HepG2 (cell line): ENCODE results near the gene TMX1. TPM values are rescaled to one million over a fixed set of nuclear protein-coding genes. Genes with fewer than 3 reads are reported as not detected.

Source experiments
- ATAC-seq: fragments of 200-7000 bp; cut with Tn5 transposase; 3 replicates; pipeline ENCODE4 v1.9.1; 2020; ENCODE audit warnings: mild to moderate bottlenecking, moderate library complexity
- BruUV-seq: library from RNA; stranded (reverse); fragments of 400-500 nt; replicated peaks from 2 replicates; lab custom pipeline; 2021; lab: Mats Ljungman, UMichigan
- CTCF ChIA-PET: fragments of 300-600 bp; formaldehyde crosslinking; extraction: SDS; loops from one replicate; lab custom pipeline; 2021; ENCODE audit warnings: low total read pairs, inconsistent platforms, low intra/inter-chr PET ratio; lab: Yijun Ruan, JAX
- POLR2A ChIA-PET: fragments of 350-600 bp; sonication (Branson Sonifier 250); formaldehyde crosslinking; loops from one replicate; lab custom pipeline; 2020; ENCODE audit warnings: antibody characterized with exemption, inconsistent platforms; lab: Yijun Ruan, JAX
- DNase-seq: peaks from one replicate; pipeline ENCODE4 v3.0.0-alpha.2; 2015; ENCODE audit warnings: low spot score
- FAIRE-seq: peaks from 3 replicates; lab custom pipeline; 2011; peaks lifted over from hg19 to GRCh38; lab: Jason Lieb, UNC
- H2AFZ ChIP-seq: one replicate; pipeline ENCODE4 v1.6.1; 2011; ENCODE audit warnings: low read length, inconsistent platforms
- H3K27ac ChIP-seq: fragments of 300-600 bp; 3 replicates; pipeline ENCODE4 v1.8.0; 2011; ENCODE audit warnings: mixed run types, mild to moderate bottlenecking, mixed read lengths, low read length, inconsistent platforms; ENCODE audit not compliant: insufficient read depth; ENCODE audit errors: extremely low read length
- H3K27me3 ChIP-seq, 2 experiments: fragments of 200-600 bp in 1 of 2; 2 replicates in 1 of 2; 3 replicates in 1 of 2; pipeline versions ENCODE4 v1.6.0 to v1.8.0; 2011; ENCODE audit warnings: low read length in 2 of 2, mild to moderate bottlenecking in 2 of 2, moderate library complexity in 2 of 2, inconsistent platforms in 1 of 2; ENCODE audit not compliant: insufficient read depth in 2 of 2, control insufficient read depth in 1 of 2
- H3K36me3 ChIP-seq, 2 experiments: fragments of 200-600 bp in 1 of 2; replicated peaks in 1 of 2; 2 replicates in 1 of 2; 3 replicates in 1 of 2; pipeline versions ENCODE4 v1.5.1 to v1.8.0; 2011; ENCODE audit warnings: low read length in 2 of 2, inconsistent platforms in 1 of 2; ENCODE audit not compliant: insufficient read depth in 2 of 2, control insufficient read depth in 1 of 2
- H3K4me1 ChIP-seq: 2 replicates; pipeline ENCODE4 v1.5.1; 2012; ENCODE audit warnings: low read length, inconsistent platforms; ENCODE audit not compliant: insufficient read depth
- H3K4me2 ChIP-seq: 2 replicates; pipeline ENCODE4 v1.6.0; 2011; ENCODE audit warnings: low read depth, low read length, inconsistent platforms
- H3K4me3 ChIP-seq, 3 experiments: fragments of 200-600 bp in 1 of 3; sonication (generic), shearing (Covaris generic) in 1 of 3; replicated peaks in 1 of 3; 2 replicates each; pipeline ENCODE4 v1.5.1; 2011 to 2016; ENCODE audit warnings: low read length in 3 of 3, inconsistent platforms in 2 of 3, low read depth in 2 of 3, mild to moderate bottlenecking in 2 of 3, control low read depth in 1 of 3, mixed read lengths in 1 of 3; ENCODE audit not compliant: insufficient read depth in 1 of 3
- H3K79me2 ChIP-seq: one replicate; pipeline ENCODE4 v1.6.1; 2011; ENCODE audit warnings: low read length, inconsistent platforms; ENCODE audit not compliant: insufficient read depth
- H3K9ac ChIP-seq: 2 replicates; pipeline ENCODE4 v1.6.0; 2011; ENCODE audit warnings: mild to moderate bottlenecking, low read depth, low read length, inconsistent platforms; ENCODE audit not compliant: insufficient read depth
- H3K9me3 ChIP-seq: 2 replicates; pipeline ENCODE4 v1.5.1; 2012; ENCODE audit warnings: mild to moderate bottlenecking, low read length
- H4K20me1 ChIP-seq: 2 replicates; pipeline ENCODE4 v1.6.0; 2011; ENCODE audit warnings: inconsistent platforms, mild to moderate bottlenecking, low read length, moderate library complexity; ENCODE audit not compliant: insufficient read depth
- FOSL2 ChIP-seq: sonication (generic); formaldehyde crosslinking; IDR thresholded peaks from 2 replicates; pipeline ENCODE4 v1.4.0; 2020; ENCODE audit warnings: missing genetic modification reagents
- HDAC6 ChIP-seq: fragments of 200-600 bp; sonication (generic); IDR thresholded peaks from 2 replicates; pipeline ENCODE4 v1.7.0; 2017; ENCODE audit warnings: mild to moderate bottlenecking, antibody characterized with exemption, low read length, low read depth
- KDM1A ChIP-seq: IDR thresholded peaks from 2 replicates; pipeline ENCODE4 v1.6.1; 2016; ENCODE audit warnings: missing compliant biosample characterization
- POLR2A ChIP-seq, 2 experiments: IDR thresholded peaks; 2 replicates each; pipeline ENCODE4 v1.6.1; 2011; ENCODE audit warnings: low read depth in 2 of 2, low read length in 2 of 2, mild to moderate bottlenecking in 1 of 2, moderate library complexity in 1 of 2; ENCODE audit not compliant: insufficient read depth in 1 of 2
- SRY ChIP-seq: sonication (generic); formaldehyde crosslinking; IDR thresholded peaks from 2 replicates; pipeline ENCODE4 v1.8.0; 2022; ENCODE audit warnings: mild to moderate bottlenecking, missing genetic modification reagents
- SUZ12 ChIP-seq: fragments of 150-350 bp; IDR thresholded peaks from 2 replicates; pipeline ENCODE4 v1.6.1; 2014; ENCODE audit warnings: low read depth, low read length
- TEAD2 ChIP-seq: sonication (generic); formaldehyde crosslinking; IDR thresholded peaks from 2 replicates; pipeline ENCODE4 v1.9.0; 2021; ENCODE audit warnings: missing genetic modification reagents
- TOPORS ChIP-seq: sonication (generic); formaldehyde crosslinking; IDR thresholded peaks from 2 replicates; pipeline ENCODE4 v1.8.0; 2023; ENCODE audit warnings: mild to moderate bottlenecking, missing genetic modification reagents
- TRIM24 ChIP-seq: sonication (generic); formaldehyde crosslinking; IDR thresholded peaks from 2 replicates; pipeline ENCODE4 v1.8.0; 2022; ENCODE audit warnings: mild to moderate bottlenecking, missing genetic modification reagents
- ZNF569 ChIP-seq: sonication (generic); formaldehyde crosslinking; IDR thresholded peaks from 2 replicates; pipeline ENCODE4 v1.5.0; 2020; ENCODE audit warnings: mild to moderate bottlenecking, missing genetic modification reagents, moderate library complexity, borderline replicate concordance
- ZNF878 ChIP-seq: sonication (generic); formaldehyde crosslinking; IDR thresholded peaks from 2 replicates; pipeline ENCODE4 v1.8.1; 2023; ENCODE audit warnings: mild to moderate bottlenecking, missing genetic modification reagents, moderate library complexity
- WGBS: methylation state at CpG from one replicate; pipeline ENCODE4 v1.1.6; 2017; ENCODE audit warnings: low lambda C conversion rate; 5-methylcytosine and 5-hydroxymethylcytosine counted together
- in situ Hi-C: cut with HindIII; loops from 2 replicates; pipeline ENCODE4 v1.10.0; 2017; ENCODE audit warnings: low pct_unique_long_range_greater_than_20kb; ENCODE audit not compliant: extremely low pct_ligation_motif_present
- intact Hi-C: fragments of 100-400 bp; cut with micrococcal nuclease; formaldehyde crosslinking; loops from one replicate; pipeline ENCODE4 v1.10.0; 2022; ENCODE audit not compliant: unreplicated experiment
- polyA plus RNA-seq, 8 experiments: library from polyadenylated mRNA; depleted of rRNA in 3 of 8; stranded (reverse) in 7 of 8; unstranded in 1 of 8; fragments of >200 nt; fragmentation: Illumina TruSeq in 4 of 8; extraction: Trizol in 4 of 8; gene quantifications; 2 replicates each; pipeline versions ENCODE4 v1.2.1 to v1.2.3, GENCODE V29; 2011 to 2016; ENCODE audit warnings: low read depth in 4 of 8, missing spikeins in 1 of 8, mixed read lengths in 1 of 8; ENCODE audit not compliant: insufficient read depth in 1 of 8
- total RNA-seq, 5 experiments: library from RNA; depleted of rRNA; stranded (reverse); fragments of >200 nt; fragmentation: Illumina TruSeq; extraction: Trizol; gene quantifications; 2 replicates each; pipeline ENCODE4 v1.2.3, GENCODE V29; 2016; ENCODE audit warnings: low read depth in 1 of 5
- TF ChIP-seq, protein P1 (sequence below): IDR thresholded peaks from 2 replicates; pipeline ENCODE4 v1.6.1; 2016
- TF ChIP-seq, protein P2 (sequence below): sonication (generic); formaldehyde crosslinking; IDR thresholded peaks from 2 replicates; pipeline ENCODE4 v1.4.0; 2020; ENCODE audit warnings: missing genetic modification reagents
- TF ChIP-seq, protein P3 (sequence below): sonication (generic); formaldehyde crosslinking; IDR thresholded peaks from 2 replicates; pipeline ENCODE4 v1.4.0; 2020; ENCODE audit warnings: low read depth, mild to moderate bottlenecking, missing genetic modification reagents

The TMX1 gene
- total and polyA plus RNA-seq, 2 of the 13 experiments (the other 11 are each of a cell fraction or from before 2014, with no cell fraction given), result 23.0 to 56.8 TPM

DNA sequence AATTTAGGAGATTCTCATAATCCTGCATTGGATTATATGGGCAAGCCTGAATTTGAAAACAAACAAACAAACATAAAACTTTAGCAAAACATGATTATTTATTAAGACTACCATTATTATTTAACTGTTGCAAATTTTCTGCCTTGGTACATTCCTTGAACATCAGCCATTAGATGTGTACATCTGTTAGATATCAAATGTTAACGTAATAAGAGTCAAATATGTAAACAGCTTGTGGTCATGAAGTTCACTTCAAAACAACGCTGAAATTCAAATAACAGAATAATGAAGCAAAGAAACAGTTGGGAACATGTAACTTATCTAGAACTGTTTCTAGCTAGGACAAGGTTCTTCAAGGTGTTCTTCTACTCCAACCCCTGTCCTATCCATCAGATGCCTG lies 14.3 kb upstream of the TMX1 start:
- WGBS, result 51% methylated on average over 2 of the region's 2 CpGs
- BruUV-seq, result no TSS peak

More for the DNA sequence above, 14.3 kb upstream of the TMX1 start:
- TF ChIP-seq KDM1A (CRISPR knock-in tag), result no peak
- TF ChIP-seq TOPORS (CRISPR knock-in tag), result no peak
- TF ChIP-seq, protein P1, sequence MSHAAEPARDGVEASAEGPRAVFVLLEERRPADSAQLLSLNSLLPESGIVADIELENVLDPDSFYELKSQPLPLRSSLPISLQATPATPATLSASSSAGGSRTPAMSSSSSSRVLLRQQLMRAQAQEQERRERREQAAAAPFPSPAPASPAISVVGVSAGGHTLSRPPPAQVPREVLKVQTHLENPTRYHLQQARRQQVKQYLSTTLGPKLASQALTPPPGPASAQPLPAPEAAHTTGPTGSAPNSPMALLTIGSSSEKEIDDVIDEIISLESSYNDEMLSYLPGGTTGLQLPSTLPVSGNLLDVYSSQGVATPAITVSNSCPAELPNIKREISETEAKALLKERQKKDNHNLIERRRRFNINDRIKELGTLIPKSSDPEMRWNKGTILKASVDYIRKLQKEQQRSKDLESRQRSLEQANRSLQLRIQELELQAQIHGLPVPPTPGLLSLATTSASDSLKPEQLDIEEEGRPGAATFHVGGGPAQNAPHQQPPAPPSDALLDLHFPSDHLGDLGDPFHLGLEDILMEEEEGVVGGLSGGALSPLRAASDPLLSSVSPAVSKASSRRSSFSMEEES (CRISPR knock-in tag), result no peak
- no peak for TF ChIP-seq POLR2A (IDR thresholded peaks at IDR 0.05; ENCODE audit: insufficient read depth in 1 of 2, low read depth in 2 of 2, low read length in 2 of 2)
- TF ChIP-seq TEAD2 (CRISPR knock-in tag), result no peak
- TF ChIP-seq, protein P2, sequence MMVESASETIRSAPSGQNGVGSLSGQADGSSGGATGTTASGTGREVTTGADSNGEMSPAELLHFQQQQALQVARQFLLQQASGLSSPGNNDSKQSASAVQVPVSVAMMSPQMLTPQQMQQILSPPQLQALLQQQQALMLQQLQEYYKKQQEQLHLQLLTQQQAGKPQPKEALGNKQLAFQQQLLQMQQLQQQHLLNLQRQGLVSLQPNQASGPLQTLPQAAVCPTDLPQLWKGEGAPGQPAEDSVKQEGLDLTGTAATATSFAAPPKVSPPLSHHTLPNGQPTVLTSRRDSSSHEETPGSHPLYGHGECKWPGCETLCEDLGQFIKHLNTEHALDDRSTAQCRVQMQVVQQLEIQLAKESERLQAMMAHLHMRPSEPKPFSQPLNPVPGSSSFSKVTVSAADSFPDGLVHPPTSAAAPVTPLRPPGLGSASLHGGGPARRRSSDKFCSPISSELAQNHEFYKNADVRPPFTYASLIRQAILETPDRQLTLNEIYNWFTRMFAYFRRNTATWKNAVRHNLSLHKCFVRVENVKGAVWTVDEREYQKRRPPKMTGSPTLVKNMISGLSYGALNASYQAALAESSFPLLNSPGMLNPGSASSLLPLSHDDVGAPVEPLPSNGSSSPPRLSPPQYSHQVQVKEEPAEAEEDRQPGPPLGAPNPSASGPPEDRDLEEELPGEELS, result no peak
- TF ChIP-seq FOSL2, result no peak
- TF ChIP-seq, protein P3, sequence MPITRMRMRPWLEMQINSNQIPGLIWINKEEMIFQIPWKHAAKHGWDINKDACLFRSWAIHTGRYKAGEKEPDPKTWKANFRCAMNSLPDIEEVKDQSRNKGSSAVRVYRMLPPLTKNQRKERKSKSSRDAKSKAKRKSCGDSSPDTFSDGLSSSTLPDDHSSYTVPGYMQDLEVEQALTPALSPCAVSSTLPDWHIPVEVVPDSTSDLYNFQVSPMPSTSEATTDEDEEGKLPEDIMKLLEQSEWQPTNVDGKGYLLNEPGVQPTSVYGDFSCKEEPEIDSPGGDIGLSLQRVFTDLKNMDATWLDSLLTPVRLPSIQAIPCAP (CRISPR knock-in tag), result no peak
- no peak for TF ChIP-seq ZNF569 (CRISPR knock-in tag)
- TF ChIP-seq TRIM24, result no peak
- no peak for TF ChIP-seq ZNF878 (CRISPR knock-in tag)
- TF ChIP-seq HDAC6, result no peak
- no peak for TF ChIP-seq SUZ12
- TF ChIP-seq SRY (CRISPR knock-in tag), result no peak
- H3K27me3 ChIP-seq, result no peaks in the 10 kb centered on the region
- H3K36me3 ChIP-seq, result no peaks in the 10 kb centered on the region
- no peak overlapping the region for H3K4me2 ChIP-seq
- intact Hi-C loops (no loop called here), in situ Hi-C loops (no loop called here)
- no peaks in the 10 kb centered on the region for H3K79me2 ChIP-seq
- H2AFZ ChIP-seq, result no peak overlapping the region
- H3K27ac ChIP-seq, result no peak overlapping the region
- ATAC-seq (no peak), DNase-seq (no peak), FAIRE-seq (no peak)
- H3K9ac ChIP-seq, result no peak overlapping the region
- CTCF ChIA-PET, result no interaction called here
- peaks cover 7% of the 10 kb centered on the region; the same call in 1 of the 2 replicates for H3K9me3 ChIP-seq
- no peaks in the 10 kb centered on the region for H3K4me1 ChIP-seq
- POLR2A ChIA-PET, result no interaction called here
- no peaks in the 10 kb centered on the region for H4K20me1 ChIP-seq
- no peak overlapping the region for H3K4me3 ChIP-seq
